Measurements from ENCODE around the gene EPSTI1. TPM values are rescaled to one million over a fixed set of nuclear protein-coding genes. Genes with fewer than 3 reads are reported as not detected.

EPSTI1 gene
- total RNA-seq, 3 donors from 2014 or later = 5.0 to 6.6 (median 5.1) TPM

- H3K36me3 ChIP-seq = no peaks in the 10 kb centered on the region
- H3K4me1 ChIP-seq = peaks cover 0 to 5% of the 10 kb centered on the region in 2 donors
- no peaks in the 10 kb centered on the region for H3K9me3 ChIP-seq
- intact Hi-C loops (cut with DNase I; ENCODE audit: low total_unique reads) = no loop called here
- TF ChIP-seq POLR2AphosphoS5 (IDR thresholded peaks at IDR 0.05) = no peak
- no peak overlapping the region for H3K27ac ChIP-seq
- H3K27me3 ChIP-seq = no peaks in the 10 kb centered on the region
- DNase-seq (ENCODE audit: low spot score in 2 of 2) = no peak
- H3K4me3 ChIP-seq = no peak overlapping the region
Measured at GRCh38 chr13:42894765-42895243, 97.2 kb downstream of the EPSTI1 start.

- no peaks in the 10 kb centered on the region for H3K9me3 ChIP-seq
- no peak overlapping the region for H3K4me3 ChIP-seq
- TF ChIP-seq POLR2A (IDR thresholded peaks at IDR 0.05) (no peak), POLR2AphosphoS5 (IDR thresholded peaks at IDR 0.05) (peak in 1 of 3 donors; percentile 69), CTCF (IDR thresholded peaks at IDR 0.05) (no peak)
- intact Hi-C loops (cut with DNase I; ENCODE audit: low total_unique reads) = no loop called here
- DNase-seq (ENCODE audit: low spot score in 2 of 2) = no peak
- H3K4me1 ChIP-seq = peaks cover 0 to 5% of the 10 kb centered on the region in 2 donors
- no peaks in the 10 kb centered on the region for H3K27me3 ChIP-seq
- H3K36me3 ChIP-seq = no peaks in the 10 kb centered on the region
- H3K27ac ChIP-seq = peak overlapping the region in 1 of 2 donors; percentile 28
Measured at GRCh38 chr13:42893214-42893671, 98.8 kb downstream of the EPSTI1 start.

GRCh38 chr13:42892760-42893159, 99.3 kb downstream of the EPSTI1 start:
- Histone ChIP-seq H3K9me3 (no peaks in the 10 kb centered on the region), H3K36me3 (no peaks in the 10 kb centered on the region), H3K4me1 (peaks cover 0 to 5% of the 10 kb centered on the region in 2 donors), H3K4me3 (no peak overlapping the region), H3K27ac (peak overlapping the region in 1 of 2 donors; percentile 28), H3K27me3 (no peaks in the 10 kb centered on the region)
- TF ChIP-seq POLR2A (IDR thresholded peaks at IDR 0.05) (no peak), POLR2AphosphoS5 (IDR thresholded peaks at IDR 0.05) (no peak), CTCF (IDR thresholded peaks at IDR 0.05) (no peak)
- intact Hi-C loops (cut with DNase I; ENCODE audit: low total_unique reads) = no loop called here
- no peak for DNase-seq (ENCODE audit: low spot score in 2 of 2)

GRCh38 chr13:42891591-42891990, 100.5 kb downstream of the EPSTI1 start:
- Histone ChIP-seq H3K9me3 (no peaks in the 10 kb centered on the region), H3K36me3 (no peaks in the 10 kb centered on the region), H3K4me3 (no peak overlapping the region), H3K4me1 (peaks cover 0 to 5% of the 10 kb centered on the region in 2 donors), H3K27me3 (no peaks in the 10 kb centered on the region), H3K27ac (no peak overlapping the region)
- intact Hi-C loops (cut with DNase I; ENCODE audit: low total_unique reads) = no loop called here
- TF ChIP-seq POLR2A (IDR thresholded peaks at IDR 0.05) (no peak), POLR2AphosphoS5 (IDR thresholded peaks at IDR 0.05) (no peak), CTCF (IDR thresholded peaks at IDR 0.05) (no peak)
- no peak for DNase-seq (ENCODE audit: low spot score in 2 of 2)

- no peak for DNase-seq (ENCODE audit: low spot score in 2 of 2)
- no peaks in the 10 kb centered on the region for H3K4me1 ChIP-seq
- intact Hi-C loops (cut with DNase I; ENCODE audit: low total_unique reads) = no loop called here
Measured at GRCh38 chr13:42885325-42885724, 106.7 kb downstream of the EPSTI1 start.

More at GRCh38 chr13:42885325-42885724, 106.7 kb downstream of the EPSTI1 start:
- Histone ChIP-seq H3K27me3 (no peaks in the 10 kb centered on the region), H3K9me3 (no peaks in the 10 kb centered on the region), H3K27ac (no peak overlapping the region), H3K4me3 (no peak overlapping the region), H3K36me3 (no peaks in the 10 kb centered on the region)
- TF ChIP-seq POLR2AphosphoS5 (IDR thresholded peaks at IDR 0.05) = no peak
- TF ChIP-seq CTCF (IDR thresholded peaks at IDR 0.05) = no peak
- TF ChIP-seq POLR2A (IDR thresholded peaks at IDR 0.05) = no peak

All from breast epithelium (tissue), 4 donors.